Stomach smooth muscle (tissue), 2 donors: ENCODE data around the gene CEBPE.

Experiments
- H3K27ac ChIP-seq: one replicate; pipeline ENCODE4 v1.7.0; 2013; ENCODE audit warnings: mild to moderate bottlenecking, low read length, inconsistent platforms
- H3K27me3 ChIP-seq, 2 donors: one replicate each; pipeline ENCODE4 v1.7.0; 2013; ENCODE audit warnings: low read length in 2 of 2; ENCODE audit not compliant: insufficient read depth in 2 of 2, control insufficient read depth in 1 of 2
- H3K36me3 ChIP-seq, 2 donors: one replicate each; pipeline ENCODE4 v1.7.0; 2013; ENCODE audit warnings: low read length in 2 of 2; ENCODE audit not compliant: control insufficient read depth in 2 of 2, insufficient read depth in 2 of 2
- H3K4me1 ChIP-seq: one replicate; pipeline ENCODE4 v1.7.0; 2013; ENCODE audit warnings: low read length; ENCODE audit not compliant: control insufficient read depth, insufficient read depth
- H3K4me3 ChIP-seq, 2 donors: one replicate each; pipeline ENCODE4 v1.7.0; 2013; ENCODE audit warnings: low read length in 2 of 2
- H3K9ac ChIP-seq, 2 donors: one replicate each; pipeline ENCODE4 v1.7.0; 2013; ENCODE audit warnings: low read length in 2 of 2, mild to moderate bottlenecking in 1 of 2
- H3K9me3 ChIP-seq, 2 donors: one replicate each; pipeline ENCODE4 v1.7.0; 2013; ENCODE audit warnings: low read length in 2 of 2; ENCODE audit not compliant: control insufficient read depth in 2 of 2
- donor health status: healthy.
- donor health status: Pancreatic carcinoma.

CEBPE gene

DNA sequence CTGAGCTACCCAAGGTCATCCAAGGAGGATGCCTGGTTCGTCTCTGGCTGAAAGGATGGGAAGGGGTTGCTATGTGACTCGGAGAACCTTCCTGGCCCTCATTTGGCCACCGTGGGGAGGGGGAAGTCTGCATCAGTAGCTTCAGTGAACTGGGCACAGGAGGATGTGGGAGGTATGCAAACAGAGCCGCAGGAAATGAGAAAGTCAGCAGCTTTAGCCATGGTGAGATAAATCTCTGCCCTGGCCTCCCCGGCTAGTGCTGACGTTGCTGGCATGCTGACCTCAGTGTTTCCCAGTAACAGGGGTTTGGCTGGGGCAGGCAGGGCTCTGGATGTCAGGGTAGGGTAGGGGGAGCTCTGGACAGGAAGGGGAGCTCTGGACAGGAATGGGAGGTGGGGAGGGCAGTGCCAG, 2.3 kb upstream of the CEBPE start:
- H3K4me3 ChIP-seq: no peak overlapping the region
- H3K27ac ChIP-seq: no peak overlapping the region
- H3K27me3 ChIP-seq: peaks cover 0 to 6% of the 10 kb centered on the region in 2 donors
- H3K9ac ChIP-seq: no peak overlapping the region
- no peaks in the 10 kb centered on the region for H3K36me3 ChIP-seq
- no peaks in the 10 kb centered on the region for H3K9me3 ChIP-seq
- H3K4me1 ChIP-seq: peaks cover 15% of the 10 kb centered on the region

- H3K9me3 ChIP-seq: no peaks in the 10 kb centered on the region
- peaks cover 13% of the 10 kb centered on the region for H3K4me1 ChIP-seq
- peak overlapping the region in 1 of 2 donors; percentile 36 for H3K9ac ChIP-seq
- peaks cover under 1 to 8% of the 10 kb centered on the region in 2 donors for H3K27me3 ChIP-seq
- no peak overlapping the region for H3K4me3 ChIP-seq
- H3K27ac ChIP-seq: no peak overlapping the region
- H3K36me3 ChIP-seq: no peaks in the 10 kb centered on the region
Measured at GRCh38 chr14:23120541-23121251, 1.6 kb upstream of the CEBPE start.

DNA sequence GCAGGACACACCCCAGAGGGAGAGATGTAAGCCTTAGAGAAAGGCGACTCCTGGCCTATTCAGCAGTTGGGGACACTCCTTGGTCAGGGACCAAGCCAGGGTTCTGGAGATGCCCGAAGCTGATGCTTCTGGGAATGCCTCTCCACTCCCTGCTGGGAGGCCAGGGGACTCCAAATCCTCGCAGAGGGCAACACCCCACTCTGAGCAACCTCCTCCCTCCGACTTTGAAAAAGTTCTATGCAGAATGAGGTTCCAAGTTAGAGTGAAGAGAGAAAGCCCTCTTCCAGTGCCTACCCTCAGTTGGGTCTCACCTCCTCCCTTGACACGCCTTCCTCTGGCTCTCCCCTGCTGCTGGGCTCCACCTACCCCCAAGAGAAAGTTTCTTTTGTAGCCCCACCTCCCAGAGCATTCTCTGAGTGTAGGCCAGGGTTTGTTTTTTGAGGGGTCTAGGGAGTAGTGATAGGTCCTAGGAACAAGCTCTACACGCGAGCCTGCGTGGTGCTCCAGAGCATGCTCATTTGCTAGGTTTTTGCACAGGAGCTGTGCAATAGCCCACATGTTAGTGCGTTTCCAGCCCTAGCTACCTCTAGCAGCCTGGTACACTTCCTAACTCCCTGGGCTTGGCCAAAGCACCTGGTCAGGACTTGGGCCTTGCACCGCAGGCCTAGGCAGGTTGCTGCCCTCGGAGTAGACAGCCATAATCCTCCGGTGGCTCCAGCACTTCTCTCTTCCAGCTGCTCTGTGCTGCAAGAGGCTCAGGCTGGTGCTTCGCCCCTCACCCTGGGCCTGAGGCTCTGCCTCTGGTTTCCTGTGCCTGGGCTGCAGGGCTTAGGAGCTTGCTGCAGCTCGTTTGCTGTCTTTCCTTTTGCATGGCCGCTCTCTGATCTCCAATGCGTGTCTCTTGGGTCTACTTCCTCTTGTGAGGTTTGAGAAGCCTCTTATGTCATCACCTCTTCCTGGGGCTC, 590 bp upstream of the CEBPE start:
- peaks cover 6 to 8% of the 10 kb centered on the region in 2 donors for H3K27me3 ChIP-seq
- no peaks in the 10 kb centered on the region for H3K36me3 ChIP-seq
- no peak overlapping the region for H3K27ac ChIP-seq
- peaks cover 12% of the 10 kb centered on the region for H3K4me1 ChIP-seq
- no peaks in the 10 kb centered on the region for H3K9me3 ChIP-seq
- no peak overlapping the region for H3K4me3 ChIP-seq
- no peak overlapping the region for H3K9ac ChIP-seq

GRCh38 chr14:23117371-23118020, 1.6 kb downstream of the CEBPE start:
- no peaks in the 10 kb centered on the region for H3K36me3 ChIP-seq
- H3K9me3 ChIP-seq: no peaks in the 10 kb centered on the region
- peaks cover 11 to 12% of the 10 kb centered on the region in 2 donors for H3K27me3 ChIP-seq
- H3K4me1 ChIP-seq: peaks cover 10% of the 10 kb centered on the region
- H3K9ac ChIP-seq: no peak overlapping the region
- no peak overlapping the region for H3K27ac ChIP-seq
- no peak overlapping the region for H3K4me3 ChIP-seq

GRCh38 chr14:23115918-23116317, 3.1 kb downstream of the CEBPE start:
- no peak overlapping the region for H3K9ac ChIP-seq
- no peaks in the 10 kb centered on the region for H3K36me3 ChIP-seq
- H3K4me1 ChIP-seq: peaks cover 4% of the 10 kb centered on the region
- H3K4me3 ChIP-seq: no peak overlapping the region
- no peak overlapping the region for H3K27ac ChIP-seq
- H3K9me3 ChIP-seq: no peaks in the 10 kb centered on the region
- H3K27me3 ChIP-seq: peaks cover 11 to 12% of the 10 kb centered on the region in 2 donors

GRCh38 chr14:23115039-23115731, 3.9 kb downstream of the CEBPE start:
- no peaks in the 10 kb centered on the region for H3K9me3 ChIP-seq
- peaks cover 11 to 12% of the 10 kb centered on the region in 2 donors for H3K27me3 ChIP-seq

DNA sequence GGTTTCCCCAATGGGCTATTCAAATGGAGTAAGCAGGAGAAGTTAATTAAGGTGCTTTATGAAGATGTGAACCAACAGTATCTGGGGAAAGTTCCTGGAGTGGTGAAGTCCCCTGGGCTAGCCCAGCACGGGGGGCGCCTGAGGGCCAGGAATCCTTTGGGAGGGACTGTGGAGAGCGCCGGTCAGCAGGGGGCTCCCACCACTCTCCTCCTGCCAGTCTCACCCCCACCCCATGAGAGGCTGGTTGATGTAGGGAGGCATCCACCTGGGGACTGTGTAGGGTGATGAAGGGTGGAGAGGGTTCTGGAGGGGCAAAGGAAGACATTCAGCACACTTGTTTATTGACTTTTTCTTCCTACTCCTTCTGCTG, 4.4 kb downstream of the CEBPE start:
- Histone ChIP-seq H3K4me3 (no peak overlapping the region), H3K27me3 (peaks cover 11 to 12% of the 10 kb centered on the region in 2 donors), H3K36me3 (no peaks in the 10 kb centered on the region), H3K9ac (no peak overlapping the region), H3K27ac (no peak overlapping the region), H3K4me1 (no peaks in the 10 kb centered on the region), H3K9me3 (no peaks in the 10 kb centered on the region)

More at GRCh38 chr14:23115039-23115731, 3.9 kb downstream of the CEBPE start:
- H3K9ac ChIP-seq: no peak overlapping the region
- no peaks in the 10 kb centered on the region for H3K4me1 ChIP-seq
- no peak overlapping the region for H3K27ac ChIP-seq
- no peaks in the 10 kb centered on the region for H3K36me3 ChIP-seq
- no peak overlapping the region for H3K4me3 ChIP-seq

- Histone ChIP-seq H3K4me3 (no peak overlapping the region), H3K4me1 (no peaks in the 10 kb centered on the region), H3K36me3 (no peaks in the 10 kb centered on the region), H3K9me3 (no peaks in the 10 kb centered on the region), H3K27me3 (peaks cover 11 to 12% of the 10 kb centered on the region in 2 donors), H3K9ac (no peak overlapping the region), H3K27ac (no peak overlapping the region)
Measured at GRCh38 chr14:23114120-23114458, 5.0 kb downstream of the CEBPE start.

- no peaks in the 10 kb centered on the region for H3K36me3 ChIP-seq
- H3K4me1 ChIP-seq: no peaks in the 10 kb centered on the region
- H3K27me3 ChIP-seq: peaks cover 11 to 12% of the 10 kb centered on the region in 2 donors
- no peak overlapping the region for H3K9ac ChIP-seq
- H3K4me3 ChIP-seq: no peak overlapping the region
- H3K9me3 ChIP-seq: no peaks in the 10 kb centered on the region
- H3K27ac ChIP-seq: no peak overlapping the region
Measured at GRCh38 chr14:23113431-23114119, 5.5 kb downstream of the CEBPE start.
